HTERT RPE-1 (cell line): ENCODE data around the gene CLDND1.

Experiments used
- in situ Hi-C: fragments of 300-500 bp; cut with MboI; formaldehyde crosslinking; loops from 4 replicates; pipeline ENCODE4 v1.14.3; 2020; ENCODE audit warnings: low sequenced_read_pairs

The CLDND1 gene

DNA sequence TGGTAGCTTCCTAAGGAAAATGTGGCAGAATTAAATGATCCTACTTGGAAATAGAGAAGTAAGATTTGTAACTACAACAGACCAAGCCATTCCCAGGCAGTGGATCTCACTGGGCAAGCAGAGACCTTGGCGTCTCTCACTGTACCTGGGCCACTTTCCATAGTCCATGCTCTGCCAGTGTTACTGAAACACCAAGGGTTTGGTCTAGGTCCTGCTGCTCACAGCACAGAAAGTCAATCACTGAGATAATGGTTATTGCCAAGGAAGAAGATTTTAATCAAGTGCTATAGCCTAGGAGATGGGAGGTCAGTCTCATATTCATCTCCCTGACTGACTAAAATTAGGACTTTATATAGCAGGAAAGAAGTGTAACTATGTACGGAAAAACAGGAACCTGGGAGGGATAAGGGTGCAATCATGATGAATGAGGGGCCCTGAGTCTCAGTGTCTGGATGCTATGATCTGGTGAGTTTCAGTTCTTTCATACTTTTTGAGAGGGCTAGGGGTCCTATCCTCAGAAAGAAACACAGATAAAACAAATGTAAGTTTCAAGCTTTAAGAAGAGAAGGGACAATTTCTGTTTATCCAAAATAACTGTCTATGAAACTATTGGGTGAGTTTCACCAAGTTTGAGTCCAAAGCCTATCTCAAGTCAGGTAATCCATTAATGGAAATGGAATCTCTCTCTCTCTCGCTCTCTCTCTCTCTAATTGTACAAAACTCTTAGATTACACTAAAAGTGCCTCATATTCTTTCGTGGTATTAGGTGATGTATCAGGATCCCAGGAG is 29.7 kb upstream of the CLDND1 start:
- in situ Hi-C loops = no loop called here

DNA sequence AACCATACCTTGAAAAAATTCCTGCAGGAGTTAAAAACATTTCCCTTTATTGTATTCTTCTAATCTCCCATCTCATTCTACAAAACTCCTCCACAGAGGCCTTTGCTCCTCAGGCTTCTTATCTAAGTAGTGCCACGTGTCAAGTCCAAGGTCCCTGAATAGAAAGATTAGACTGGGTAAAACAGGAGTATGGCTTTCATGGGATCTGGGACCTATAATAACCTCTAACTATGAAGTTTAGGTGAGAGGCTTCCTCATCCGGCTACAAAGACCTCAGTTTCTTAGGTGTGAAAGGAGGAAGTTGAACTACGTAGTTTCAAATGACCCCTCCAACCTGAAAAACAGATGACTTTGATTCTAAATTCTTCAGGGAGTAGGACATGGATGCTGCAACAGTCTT is 29.1 kb upstream of the CLDND1 start:
- in situ Hi-C loops = no loop called here

DNA sequence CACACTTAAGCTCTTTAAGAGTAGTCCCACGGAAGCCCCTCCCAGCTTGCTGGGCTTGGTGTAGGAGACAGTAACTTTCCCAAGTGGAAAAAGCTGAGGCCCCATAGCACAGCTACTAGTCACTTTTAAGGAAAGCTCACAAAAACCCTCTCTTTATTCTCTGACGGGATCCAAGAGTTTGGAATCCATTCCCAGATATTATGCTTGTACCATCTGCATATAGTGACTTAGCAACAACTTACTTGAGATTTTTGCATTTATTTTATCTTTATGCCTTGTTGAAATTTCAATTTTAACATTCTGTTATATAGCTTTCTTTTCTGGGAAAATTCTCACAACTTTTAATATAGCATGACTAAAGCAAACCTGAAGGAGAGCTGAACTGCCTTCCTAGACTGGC is 28.5 kb upstream of the CLDND1 start:
- in situ Hi-C loops = no loop called here

- in situ Hi-C loops = no loop called here
Observed at GRCh38 chr3:98550833-98551232, 28.1 kb upstream of the CLDND1 start.

- in situ Hi-C loops = no loop called here
Observed at GRCh38 chr3:98548544-98548943, 25.8 kb upstream of the CLDND1 start.

- in situ Hi-C loops = no loop called here
Observed at GRCh38 chr3:98545940-98546339, 23.2 kb upstream of the CLDND1 start.

DNA sequence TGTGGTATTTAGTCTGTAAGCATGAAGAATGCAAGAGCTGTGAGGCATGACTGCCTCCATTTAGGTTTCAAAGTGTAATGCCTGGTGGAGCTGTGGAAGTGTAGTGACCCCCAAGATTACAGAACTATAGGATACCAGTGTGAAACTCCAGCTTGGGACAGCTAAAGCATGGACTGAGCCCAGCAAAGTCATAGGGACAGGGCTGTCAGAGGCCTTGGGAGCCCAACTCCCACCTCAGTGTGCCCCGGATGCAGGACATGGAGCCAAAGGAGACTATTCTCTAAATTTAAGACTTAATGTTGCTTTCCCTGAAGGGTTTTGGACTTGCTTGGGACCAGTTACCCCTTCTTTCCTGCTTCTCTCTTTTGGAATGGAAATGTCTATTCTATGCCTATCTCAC is 19.9 kb upstream of the CLDND1 start:
- in situ Hi-C loops = no loop called here

- in situ Hi-C loops = no loop called here
Observed at GRCh38 chr3:98541695-98542094, 19.0 kb upstream of the CLDND1 start.

DNA sequence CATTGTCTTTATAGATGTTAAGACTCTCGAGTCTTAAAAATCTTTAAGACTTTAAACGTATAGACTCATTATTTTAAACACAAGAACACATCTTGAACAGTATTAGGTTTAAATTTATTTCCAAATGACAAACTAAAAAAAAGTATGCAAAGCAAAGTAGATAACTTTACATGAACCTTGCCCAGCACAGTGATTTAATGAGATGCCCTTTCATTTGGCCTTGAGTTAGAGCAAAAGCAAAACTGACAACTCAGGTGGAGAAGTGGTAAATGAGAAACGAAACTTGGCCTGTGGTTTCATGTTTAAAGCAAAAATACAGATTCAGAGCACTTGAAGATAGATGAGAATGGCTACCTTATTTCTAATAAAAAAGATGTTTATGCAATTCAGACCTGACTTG is 17.6 kb upstream of the CLDND1 start:
- in situ Hi-C loops = no loop called here

GRCh38 chr3:98536456-98537017 is 13.8 kb upstream of the CLDND1 start:
- in situ Hi-C loops = no loop called here

- in situ Hi-C loops = no loop called here
Observed at GRCh38 chr3:98534734-98535133, 12.0 kb upstream of the CLDND1 start.

DNA sequence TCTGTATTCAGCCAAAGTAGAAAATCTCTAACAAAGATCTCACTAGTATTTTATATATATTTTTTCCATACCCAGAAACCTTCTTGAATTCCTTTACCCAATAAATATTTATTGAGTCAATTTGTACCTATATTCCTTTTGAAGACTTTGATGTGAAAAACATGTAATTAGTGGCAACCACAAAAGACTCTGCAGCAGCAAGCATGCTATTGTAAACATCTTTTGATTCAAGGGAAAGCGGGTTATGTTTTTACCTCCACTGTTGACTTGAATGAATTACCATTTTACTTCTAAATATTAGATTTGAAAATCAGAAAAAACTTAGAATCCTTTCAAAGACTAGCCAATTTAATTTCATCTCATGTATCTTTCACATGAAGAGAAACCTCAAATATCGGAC is 11.5 kb upstream of the CLDND1 start:
- in situ Hi-C loops = no loop called here

DNA sequence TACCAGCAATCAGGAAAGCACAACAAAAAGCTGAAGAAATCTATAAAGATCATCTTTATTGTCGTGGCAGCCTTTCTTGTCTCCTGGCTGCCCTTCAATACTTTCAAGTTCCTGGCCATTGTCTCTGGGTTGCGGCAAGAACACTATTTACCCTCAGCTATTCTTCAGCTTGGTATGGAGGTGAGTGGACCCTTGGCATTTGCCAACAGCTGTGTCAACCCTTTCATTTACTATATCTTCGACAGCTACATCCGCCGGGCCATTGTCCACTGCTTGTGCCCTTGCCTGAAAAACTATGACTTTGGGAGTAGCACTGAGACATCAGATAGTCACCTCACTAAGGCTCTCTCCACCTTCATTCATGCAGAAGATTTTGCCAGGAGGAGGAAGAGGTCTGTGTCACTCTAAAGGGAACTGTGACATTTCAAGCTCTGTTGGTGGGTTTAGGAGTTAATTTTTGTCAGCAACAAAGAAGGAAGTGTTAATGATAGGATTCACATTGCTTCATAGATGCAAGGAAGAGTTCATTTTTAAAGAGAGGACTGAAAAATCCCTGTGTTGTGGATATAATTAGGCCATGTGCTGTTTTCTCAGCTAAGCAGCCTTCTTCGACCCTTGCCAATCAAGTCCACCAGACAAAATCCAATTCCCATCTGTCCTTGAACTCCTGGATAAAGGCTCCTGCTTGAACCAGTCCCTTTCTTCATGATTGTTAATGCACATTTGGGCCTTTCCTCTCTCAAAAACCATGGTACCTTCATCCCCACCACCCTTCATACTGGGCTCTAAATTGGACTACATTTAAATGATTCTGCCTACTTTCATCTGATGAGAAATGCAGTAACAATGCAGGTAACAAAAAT is 10.2 kb upstream of the CLDND1 start:
- in situ Hi-C loops = no loop called here

DNA sequence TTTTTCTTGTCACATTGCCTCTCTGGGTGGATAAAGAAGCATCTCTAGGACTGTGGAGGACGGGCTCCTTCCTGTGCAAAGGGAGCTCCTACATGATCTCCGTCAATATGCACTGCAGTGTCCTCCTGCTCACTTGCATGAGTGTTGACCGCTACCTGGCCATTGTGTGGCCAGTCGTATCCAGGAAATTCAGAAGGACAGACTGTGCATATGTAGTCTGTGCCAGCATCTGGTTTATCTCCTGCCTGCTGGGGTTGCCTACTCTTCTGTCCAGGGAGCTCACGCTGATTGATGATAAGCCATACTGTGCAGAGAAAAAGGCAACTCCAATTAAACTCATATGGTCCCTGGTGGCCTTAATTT is 9.6 kb upstream of the CLDND1 start:
- in situ Hi-C loops = no loop called here

GRCh38 chr3:98531622-98532274 is 9.0 kb upstream of the CLDND1 start, which contains the start of gene GPR15:
GPR15 (plus strand) TSS chr3:98531978; CDS start chr3:98532034, 56 bp downstream.
- in situ Hi-C loops = no loop called here

DNA sequence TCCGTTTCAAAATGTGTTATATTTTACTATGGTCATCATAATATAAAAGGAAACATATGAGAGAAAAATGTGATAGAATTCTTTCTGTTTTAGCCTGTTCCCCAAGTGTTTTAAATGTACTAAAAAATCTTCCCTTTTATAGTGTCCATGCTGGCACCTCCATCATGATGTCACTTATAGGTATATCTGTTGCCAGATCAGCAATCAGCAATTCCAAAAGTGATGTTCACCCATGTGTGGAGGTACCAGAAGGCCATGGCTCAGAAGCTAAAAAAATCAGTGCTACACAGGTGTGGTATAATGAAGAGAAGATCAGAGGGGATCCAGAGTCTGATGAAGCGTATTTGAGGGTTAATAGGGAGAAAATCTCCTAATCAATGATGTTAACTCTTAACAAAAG is 8.0 kb upstream of the CLDND1 start:
- in situ Hi-C loops = no loop called here

DNA sequence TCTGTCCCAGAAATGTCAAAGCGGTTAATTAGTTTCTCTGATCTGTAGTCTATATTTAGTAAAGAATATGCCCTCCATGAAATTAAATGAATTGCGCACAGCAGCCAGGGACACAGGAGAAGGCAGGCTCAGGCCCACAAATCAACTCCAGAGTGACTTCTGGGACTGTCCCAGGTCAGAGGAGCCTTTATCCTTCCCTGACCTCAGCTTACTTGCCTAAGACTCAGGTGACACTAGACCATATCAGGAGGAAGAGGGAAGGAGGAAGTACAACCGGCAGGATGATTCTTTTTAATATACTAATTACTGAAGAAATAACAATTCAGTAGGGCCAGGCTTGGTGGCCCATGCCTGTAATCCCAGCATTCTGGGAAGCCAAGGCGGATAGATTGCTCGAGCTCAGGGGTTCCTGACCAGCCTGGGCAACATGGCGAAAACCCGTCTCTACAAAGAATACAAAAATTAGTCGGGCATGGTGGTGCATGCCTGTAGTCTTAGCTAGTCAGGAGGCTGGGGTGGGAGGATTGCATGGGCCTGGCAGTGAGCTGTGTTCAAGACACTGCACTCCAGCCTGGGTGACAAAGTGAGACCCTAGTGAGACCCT is 7.3 kb upstream of the CLDND1 start:
- in situ Hi-C loops = no loop called here

- in situ Hi-C loops = no loop called here
Observed at GRCh38 chr3:98528474-98529346, 6.0 kb upstream of the CLDND1 start.

DNA sequence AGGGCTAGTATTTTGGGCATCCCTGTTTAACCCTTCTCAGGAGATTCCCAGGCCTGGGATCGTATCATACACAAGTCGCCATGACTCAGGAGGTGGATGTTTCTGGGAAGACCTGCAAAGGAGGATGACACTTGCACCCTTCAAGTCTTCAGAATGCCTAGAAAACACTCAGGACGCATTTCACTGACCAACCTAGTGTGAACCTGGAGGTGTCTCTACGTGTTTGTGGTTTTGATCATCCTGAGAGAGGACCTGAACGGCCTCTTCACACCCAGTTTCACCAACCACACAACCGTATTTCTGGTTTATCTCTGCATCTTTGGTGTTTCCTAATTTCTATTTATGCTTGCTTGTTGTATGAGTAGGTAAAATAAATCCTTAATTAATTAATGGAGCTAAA is 2.8 kb upstream of the CLDND1 start:
- in situ Hi-C loops = no loop called here
